ENCODE measurements around the gene LGMN.
"Not testable (repeated sequence)": the region's sequence is repeated elsewhere in the genome, so short reads cannot be mapped to it uniquely, and the experiment has no call there.

The LGMN gene

DNA sequence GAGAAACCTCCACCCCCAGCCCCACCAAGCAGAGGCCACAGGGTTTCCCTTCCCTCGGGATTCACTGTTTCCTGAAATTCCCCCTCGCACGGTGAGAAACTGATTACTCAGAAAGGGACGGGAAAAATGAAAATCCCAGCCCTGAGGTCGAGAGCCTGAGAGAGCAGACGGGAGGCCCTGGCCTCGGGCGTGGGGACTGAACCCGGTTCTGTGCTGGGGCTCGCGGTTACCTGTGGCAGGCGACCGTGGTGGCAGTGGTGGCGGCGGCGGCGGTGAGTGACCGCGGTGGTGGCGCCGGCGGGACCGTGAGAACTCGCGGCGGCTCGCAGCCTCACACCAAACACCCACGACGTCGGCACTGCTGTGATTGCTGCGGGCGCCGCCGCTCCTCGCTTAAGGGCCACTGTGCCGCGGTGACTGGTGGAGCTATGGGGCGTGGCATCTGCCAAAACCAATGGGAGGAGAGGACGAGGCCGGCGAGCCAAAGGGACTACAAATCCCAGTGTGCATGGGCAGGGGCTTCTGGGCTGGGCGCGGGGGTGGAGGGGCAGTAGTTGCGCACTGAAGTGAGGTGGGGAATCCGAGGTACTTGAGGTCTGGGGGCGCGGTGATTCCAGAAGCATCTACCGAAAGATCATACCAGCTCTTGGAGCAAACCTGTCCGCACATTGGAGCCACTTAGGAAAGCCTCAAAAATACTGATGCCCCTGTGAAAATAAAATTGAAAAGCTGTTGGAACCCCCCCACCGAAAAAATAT lies at the start of gene LGMN:
TSS of gene LGMN (minus strand) at position 369 of the 758 bp plus-strand sequence. CDS start 15,841 bp downstream, outside the sequence.
- DNase-seq: peak; percentile 91

DNA sequence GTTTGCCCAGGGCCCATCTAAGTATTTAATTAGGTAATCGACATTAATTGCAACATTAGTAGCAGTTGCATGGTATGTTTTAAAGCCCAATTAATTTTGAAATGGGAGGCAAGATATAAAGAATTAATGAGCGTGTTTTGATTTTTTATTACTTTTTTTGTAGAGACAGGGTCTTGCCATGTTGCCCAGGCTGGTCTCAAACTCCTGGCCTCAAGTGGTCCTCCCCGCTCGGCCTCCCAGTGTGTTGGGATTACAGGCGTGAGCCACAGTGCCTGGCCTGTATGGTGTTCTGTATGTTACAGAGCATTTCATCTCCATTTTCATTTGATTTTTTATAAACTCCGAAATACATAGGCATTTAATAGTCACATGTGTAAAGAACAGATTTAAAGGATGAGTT lies 46.5 kb upstream of the LGMN start:
- no peak for DNase-seq

- DNase-seq: no peak
Observed at GRCh38 chr14:92794547-92794941, 46.1 kb upstream of the LGMN start.

- peak; percentile 94 for DNase-seq
Observed at GRCh38 chr14:92793709-92794546, 45.5 kb upstream of the LGMN start, which contains the start of gene GOLGA5. GOLGA5 (plus strand) TSS chr14:92794305; CDS start chr14:92797438, 3,133 bp downstream.

GRCh38 chr14:92792885-92793284 lies 44.5 kb upstream of the LGMN start:
- DNase-seq: peak; percentile 6

GRCh38 chr14:92789457-92790089 lies 41.1 kb upstream of the LGMN start:
- no peak for DNase-seq

DNA sequence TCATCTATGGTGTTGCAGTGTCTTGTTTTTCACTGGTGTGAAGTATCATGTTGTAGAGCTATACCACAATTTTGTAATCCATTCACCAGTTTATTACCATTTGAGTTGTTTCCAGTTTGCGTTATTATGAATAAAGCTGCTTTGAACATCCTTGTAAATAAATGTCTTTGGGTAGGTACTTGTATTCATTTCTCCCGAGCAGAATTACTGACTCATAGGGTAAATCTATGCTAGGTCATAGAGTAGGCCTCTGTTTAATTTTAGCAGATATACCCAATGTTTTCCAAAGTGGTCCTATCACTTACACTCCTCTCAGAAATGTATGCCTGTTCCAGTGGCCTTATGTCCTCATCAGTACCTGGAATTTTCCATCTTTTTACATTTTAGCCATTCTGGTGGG lies 39.1 kb upstream of the LGMN start:
- no peak for DNase-seq

DNA sequence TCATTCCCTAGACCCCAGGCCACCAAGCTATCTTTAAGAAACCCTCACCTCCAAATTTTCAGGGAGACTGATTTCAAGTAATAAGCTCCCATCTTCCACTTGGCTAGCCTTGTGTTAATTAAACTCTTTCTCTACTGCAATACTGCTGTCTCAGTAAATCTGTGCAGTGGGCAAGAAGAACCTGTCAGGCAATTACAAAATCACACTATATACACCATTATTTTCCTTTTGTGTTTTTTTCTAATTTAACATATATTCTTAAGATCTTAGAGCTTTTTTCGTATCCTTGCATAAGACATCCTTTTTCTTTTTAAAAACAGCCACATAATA lies 38.0 kb upstream of the LGMN start:
- no peak for DNase-seq

GRCh38 chr14:92785667-92786426 lies 37.4 kb upstream of the LGMN start:
- no peak for DNase-seq

- peak; percentile 69 for DNase-seq
Observed at GRCh38 chr14:92783813-92784431, 35.5 kb upstream of the LGMN start.

DNA sequence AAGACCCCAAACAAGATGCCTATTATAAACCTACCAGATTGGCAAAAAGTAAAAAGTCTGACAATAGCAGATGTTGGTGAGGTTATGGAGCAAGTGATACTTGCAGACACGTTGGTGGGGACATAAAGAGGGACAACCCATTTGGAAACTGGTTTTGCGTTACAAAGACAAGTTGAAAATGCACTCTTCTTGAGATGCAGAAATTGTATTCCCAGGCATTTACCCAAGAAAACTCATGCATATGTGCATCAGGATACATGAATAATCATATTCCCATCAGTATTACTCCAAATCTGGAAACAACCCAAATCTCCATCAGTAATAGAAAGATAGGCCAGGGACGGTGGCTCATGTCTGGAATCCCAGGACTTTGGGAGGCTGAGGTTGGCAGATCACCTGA lies 32.9 kb upstream of the LGMN start:
- no peak for DNase-seq

DNA sequence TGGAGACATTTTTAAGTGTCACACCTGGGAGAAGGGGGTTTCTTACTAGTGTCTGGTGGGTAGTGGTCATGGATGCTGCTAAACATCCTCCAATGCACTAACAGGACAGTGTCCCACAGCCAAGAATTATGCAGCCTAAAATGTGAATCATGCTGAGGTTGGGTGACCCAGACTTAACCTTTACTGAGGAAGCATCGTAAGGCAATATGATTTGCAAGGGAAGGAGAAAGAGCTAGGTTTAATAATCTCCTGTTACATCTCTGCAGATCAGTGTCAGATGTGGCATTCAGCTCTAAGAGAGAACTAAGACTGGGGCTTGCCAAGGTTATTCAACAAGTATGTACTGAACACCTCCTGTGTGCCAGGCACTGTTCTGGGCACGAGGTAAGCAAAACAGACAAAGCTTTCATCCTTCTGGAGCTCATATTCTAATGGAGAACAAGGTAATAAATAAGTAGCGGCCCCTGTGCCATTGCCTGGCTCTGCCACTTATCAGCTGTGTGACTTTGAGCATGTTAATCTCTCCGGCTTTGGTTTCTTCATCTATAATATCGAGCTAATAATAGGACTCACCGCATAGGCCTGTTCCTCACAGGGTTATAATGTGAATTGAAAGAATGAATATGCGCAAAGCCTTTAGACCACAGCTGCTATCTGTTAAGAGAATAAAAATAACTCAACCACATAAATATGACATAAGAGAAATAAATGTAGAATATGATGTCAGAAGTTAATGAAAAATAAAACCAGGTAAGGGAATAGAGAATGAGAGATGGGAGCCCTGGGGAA lies 32.2 kb upstream of the LGMN start:
- DNase-seq: no peak

- not testable (repeated sequence) for DNase-seq
Observed at GRCh38 chr14:92778868-92779565, 30.6 kb upstream of the LGMN start.

DNA sequence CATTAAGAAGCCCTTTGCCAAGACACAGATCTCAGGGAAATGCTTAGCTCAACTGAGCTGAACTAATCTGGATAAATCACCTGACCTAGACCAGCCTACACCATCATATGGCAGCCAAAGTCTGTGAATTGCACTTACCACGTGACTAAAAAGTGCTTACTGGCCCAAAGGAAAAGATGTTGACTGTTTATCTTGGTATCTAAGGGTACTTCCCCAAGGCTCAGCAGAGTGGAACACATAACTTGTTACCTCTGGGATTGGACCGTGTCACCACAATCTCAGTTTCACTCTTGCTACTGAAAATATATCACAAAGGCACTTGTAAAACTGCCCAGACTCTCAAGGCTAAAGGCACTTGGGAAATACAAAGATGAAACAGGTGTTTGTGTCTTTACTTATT lies 26.9 kb upstream of the LGMN start:
- DNase-seq: not testable (repeated sequence)

GRCh38 chr14:92774572-92774971 lies 26.1 kb upstream of the LGMN start:
- no peak for DNase-seq

DNA sequence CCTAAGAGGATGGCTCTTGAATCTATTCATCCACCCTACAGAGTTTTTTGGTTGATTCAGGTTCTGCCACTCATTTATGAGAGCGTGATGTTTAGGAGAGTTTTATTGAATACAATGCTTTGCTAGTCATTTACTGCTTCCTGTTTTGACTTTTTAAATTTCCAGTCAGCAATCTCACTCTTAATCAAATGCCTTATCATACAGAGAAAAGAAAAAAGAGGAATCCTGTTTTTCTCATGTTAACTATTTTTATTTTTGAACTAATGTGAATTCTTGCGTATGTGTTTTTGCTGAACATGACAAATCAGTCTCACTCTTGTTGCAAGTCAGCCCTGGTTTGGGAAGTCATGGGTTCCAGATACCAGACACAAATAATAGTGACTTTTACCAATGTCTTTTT lies 22.1 kb upstream of the LGMN start:
- no peak for DNase-seq

GRCh38 chr14:92768795-92769194 lies 20.4 kb upstream of the LGMN start:
- no peak for DNase-seq

DNA sequence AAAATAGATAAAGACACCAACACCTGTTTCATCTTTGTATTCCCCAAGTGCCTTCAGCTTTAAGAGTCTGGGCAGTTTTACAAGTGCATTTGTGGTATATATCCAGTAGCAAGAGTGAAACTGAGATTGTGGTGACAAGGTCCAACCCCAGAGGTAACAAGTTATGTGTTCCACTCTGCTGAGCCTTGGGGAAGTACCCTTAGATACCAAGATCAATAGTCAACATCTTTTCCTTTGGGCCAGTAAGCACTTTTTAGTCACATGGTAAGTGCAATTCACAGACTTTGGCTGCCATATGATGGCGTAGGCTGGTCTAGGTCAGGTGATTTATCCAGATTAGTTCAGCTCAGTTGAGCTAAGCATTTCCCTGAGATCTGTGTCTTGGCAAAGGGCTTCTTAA lies 19.8 kb upstream of the LGMN start:
- not testable (repeated sequence) for DNase-seq

GRCh38 chr14:92763666-92764631 lies 15.5 kb upstream of the LGMN start:
- DNase-seq: not testable (repeated sequence)

DNA sequence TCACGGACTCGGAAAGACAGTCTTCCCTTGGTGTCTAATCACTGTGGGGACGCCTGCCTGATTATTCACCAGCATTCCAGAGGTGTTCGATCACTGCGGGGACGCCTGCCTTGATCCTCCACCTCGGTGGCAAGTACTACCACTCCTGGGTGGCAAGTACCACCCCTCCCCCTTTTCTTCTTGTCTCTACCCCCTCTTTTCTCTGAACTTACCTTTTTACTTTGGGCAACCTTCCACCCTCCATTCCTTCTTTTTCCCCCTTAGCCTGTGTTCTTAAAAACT lies 12.0 kb upstream of the LGMN start:
- DNase-seq: no peak

Measured in NCI-H2227 treated with DMSO at 0.1 percent for 48 hours (cell line).